ENCODE measurements around the gene AGBL1. TPM values are rescaled to one million over a fixed set of nuclear protein-coding genes. Genes with fewer than 3 reads are reported as not detected.

The AGBL1 gene
- polyA plus RNA-seq, 1 donor (not counting 4 experiments of a cell fraction or from before 2014, with no cell fraction given), result not detected

DNA sequence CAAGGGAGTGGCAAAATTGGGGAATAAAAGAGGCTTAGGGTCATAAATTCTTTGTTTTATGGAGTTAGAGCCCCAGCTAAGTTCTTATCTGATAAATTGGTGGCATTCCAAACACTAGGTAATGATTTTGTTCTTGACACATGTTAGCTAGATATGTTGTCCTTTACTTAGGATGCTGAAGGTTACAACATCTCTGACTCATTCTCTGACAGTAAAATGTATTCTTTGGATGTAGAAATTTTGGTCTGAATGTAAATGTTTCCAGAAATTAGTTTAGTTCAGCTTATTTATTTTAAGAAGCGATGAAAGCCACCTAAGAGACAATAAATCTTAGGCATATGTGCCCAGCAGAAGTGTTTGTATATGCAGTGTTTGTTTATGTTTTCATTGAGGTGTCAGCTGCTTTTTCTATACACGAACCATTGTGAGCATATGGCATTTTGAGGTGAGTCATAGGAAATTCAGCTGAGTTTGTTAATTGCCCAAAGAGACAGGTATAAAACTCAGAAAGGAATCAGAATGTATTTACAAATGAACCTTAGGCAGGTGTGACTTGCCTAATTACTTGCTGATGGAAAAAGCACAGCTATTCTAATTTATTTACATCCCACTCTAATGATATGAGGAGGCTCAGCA is 247.7 kb downstream of the AGBL1 start:
- Histone ChIP-seq H3K27me3 (ENCODE audit: control insufficient read depth, extremely low read depth, insufficient read depth, low read length) (no peaks in the 10 kb centered on the region), H4K20me1 (ENCODE audit: control insufficient read depth, extremely low read depth, insufficient read depth, low read length) (no peaks in the 10 kb centered on the region), H2AFZ (ENCODE audit: control insufficient read depth, low read length) (no peak overlapping the region), H3K4me3 (ENCODE audit: control insufficient read depth in 2 of 3, extremely low read depth in 1 of 3, insufficient read depth in 2 of 3, low read depth in 1 of 3, low read length in 3 of 3) (no peak overlapping the region), H3K9me3 (ENCODE audit: control insufficient read depth, low read depth, low read length) (peaks cover 14% of the 10 kb centered on the region), H3K4me2 (ENCODE audit: control insufficient read depth, extremely low read depth, insufficient read depth, low read depth, low read length) (no peak overlapping the region), H3K27ac (ENCODE audit: control insufficient read depth, insufficient read depth, low read length) (no peak overlapping the region), H3K9me1 (ENCODE audit: control insufficient read depth, extremely low read depth, insufficient read depth, low read length) (no peaks in the 10 kb centered on the region), H3K9ac (ENCODE audit: control insufficient read depth, extremely low read depth, insufficient read depth, low read length) (no peak overlapping the region), H3K4me1 (ENCODE audit: control insufficient read depth, extremely low read depth, insufficient read depth, low read length) (peaks cover 6% of the 10 kb centered on the region), H3K79me2 (ENCODE audit: control insufficient read depth, insufficient read depth, low read length) (no peaks in the 10 kb centered on the region), H3K36me3 (ENCODE audit: control insufficient read depth in 2 of 2, extremely low read depth in 1 of 2, insufficient read depth in 2 of 2, low read length in 2 of 2) (no peaks in the 10 kb centered on the region)
- dilution Hi-C loops (cut with MboI; ENCODE audit: extremely low pct_ligation_motif_present, low sequenced_read_pairs), result no loop called here
- FAIRE-seq, result no peak
- no peak for DNase-seq (ENCODE audit: low read depth, low spot score)
- TF ChIP-seq EZH2 (IDR thresholded peaks at IDR 0.05; ENCODE audit: low read length), result no peak
- TF ChIP-seq, protein P1, sequence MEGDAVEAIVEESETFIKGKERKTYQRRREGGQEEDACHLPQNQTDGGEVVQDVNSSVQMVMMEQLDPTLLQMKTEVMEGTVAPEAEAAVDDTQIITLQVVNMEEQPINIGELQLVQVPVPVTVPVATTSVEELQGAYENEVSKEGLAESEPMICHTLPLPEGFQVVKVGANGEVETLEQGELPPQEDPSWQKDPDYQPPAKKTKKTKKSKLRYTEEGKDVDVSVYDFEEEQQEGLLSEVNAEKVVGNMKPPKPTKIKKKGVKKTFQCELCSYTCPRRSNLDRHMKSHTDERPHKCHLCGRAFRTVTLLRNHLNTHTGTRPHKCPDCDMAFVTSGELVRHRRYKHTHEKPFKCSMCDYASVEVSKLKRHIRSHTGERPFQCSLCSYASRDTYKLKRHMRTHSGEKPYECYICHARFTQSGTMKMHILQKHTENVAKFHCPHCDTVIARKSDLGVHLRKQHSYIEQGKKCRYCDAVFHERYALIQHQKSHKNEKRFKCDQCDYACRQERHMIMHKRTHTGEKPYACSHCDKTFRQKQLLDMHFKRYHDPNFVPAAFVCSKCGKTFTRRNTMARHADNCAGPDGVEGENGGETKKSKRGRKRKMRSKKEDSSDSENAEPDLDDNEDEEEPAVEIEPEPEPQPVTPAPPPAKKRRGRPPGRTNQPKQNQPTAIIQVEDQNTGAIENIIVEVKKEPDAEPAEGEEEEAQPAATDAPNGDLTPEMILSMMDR (optimal IDR thresholded peaks at IDR 0.05 in 1 of 3, IDR thresholded peaks at IDR 0.05 in 1 of 3, conservative IDR thresholded peaks at IDR 0.05 in 1 of 3; ENCODE audit: extremely low read depth in 1 of 3, insufficient read depth in 2 of 3, low read length in 3 of 3), result no peak

DNA sequence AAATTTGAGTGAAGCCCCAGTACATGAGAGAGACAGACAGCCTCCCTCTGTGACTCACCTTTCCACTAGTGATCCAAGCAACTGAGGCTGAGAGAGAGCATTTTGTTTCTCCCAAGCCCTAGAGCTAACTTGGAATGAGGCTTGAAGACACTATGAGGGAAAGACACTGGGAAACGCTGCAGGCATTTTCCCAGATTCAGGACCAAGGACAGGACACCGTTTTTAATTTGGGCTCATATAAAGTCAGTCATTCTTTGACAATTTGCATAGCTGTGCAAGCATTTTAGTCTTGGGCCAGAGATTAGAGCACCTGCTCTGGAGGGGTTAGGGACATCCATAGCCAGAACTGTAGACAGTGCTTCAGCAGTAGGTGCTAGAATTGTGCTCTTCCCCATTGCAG is 249.0 kb downstream of the AGBL1 start:
- no peak for TF ChIP-seq EZH2 (IDR thresholded peaks at IDR 0.05; ENCODE audit: low read length)
- TF ChIP-seq, protein P1 (optimal IDR thresholded peaks at IDR 0.05 in 1 of 3, IDR thresholded peaks at IDR 0.05 in 1 of 3, conservative IDR thresholded peaks at IDR 0.05 in 1 of 3; ENCODE audit: extremely low read depth in 1 of 3, insufficient read depth in 2 of 3, low read length in 3 of 3), result no peak
- DNase-seq (ENCODE audit: low read depth, low spot score), result no peak
- no peaks in the 10 kb centered on the region for H3K27me3 ChIP-seq (ENCODE audit: control insufficient read depth, extremely low read depth, insufficient read depth, low read length)
- no peak overlapping the region for H3K9ac ChIP-seq (ENCODE audit: control insufficient read depth, extremely low read depth, insufficient read depth, low read length)
- dilution Hi-C loops (cut with MboI; ENCODE audit: extremely low pct_ligation_motif_present, low sequenced_read_pairs), result no loop called here
- H3K27ac ChIP-seq (ENCODE audit: control insufficient read depth, insufficient read depth, low read length), result no peak overlapping the region
- FAIRE-seq, result no peak
- H3K9me3 ChIP-seq (ENCODE audit: control insufficient read depth, low read depth, low read length), result peaks cover 16% of the 10 kb centered on the region
- H3K4me1 ChIP-seq (ENCODE audit: control insufficient read depth, extremely low read depth, insufficient read depth, low read length), result peaks cover 6% of the 10 kb centered on the region
- no peak overlapping the region for H2AFZ ChIP-seq (ENCODE audit: control insufficient read depth, low read length)
- no peak overlapping the region for H3K4me2 ChIP-seq (ENCODE audit: control insufficient read depth, extremely low read depth, insufficient read depth, low read depth, low read length)
- no peaks in the 10 kb centered on the region for H3K36me3 ChIP-seq (ENCODE audit: control insufficient read depth in 2 of 2, extremely low read depth in 1 of 2, insufficient read depth in 2 of 2, low read length in 2 of 2)
- no peaks in the 10 kb centered on the region for H3K79me2 ChIP-seq (ENCODE audit: control insufficient read depth, insufficient read depth, low read length)
- H3K9me1 ChIP-seq (ENCODE audit: control insufficient read depth, extremely low read depth, insufficient read depth, low read length), result no peaks in the 10 kb centered on the region
- no peaks in the 10 kb centered on the region for H4K20me1 ChIP-seq (ENCODE audit: control insufficient read depth, extremely low read depth, insufficient read depth, low read length)
- H3K4me3 ChIP-seq (ENCODE audit: control insufficient read depth in 2 of 3, extremely low read depth in 1 of 3, insufficient read depth in 2 of 3, low read depth in 1 of 3, low read length in 3 of 3), result no peak overlapping the region
